ENCODE measurements around the gene TBC1D9B.

TBC1D9B gene

GRCh38 chr5:179820483-179821297 lies 87.0 kb downstream of the TBC1D9B start, which contains the start of gene SQSTM1:
Gene SQSTM1 (plus strand): TSS chr5:179820905. CDS start chr5:179820937, 32 bp downstream.
- Histone ChIP-seq H3K27ac (ENCODE audit: low read depth, low read length) (peak within 1 kb of the TSS; percentile 64), H3K79me2 (ENCODE audit: control insufficient read depth, low read length) (peaks cover 27% of the 10 kb centered on the region), H3K27me3 (ENCODE audit: control insufficient read depth, low read length) (no peaks in the 10 kb centered on the region), H3K4me2 (ENCODE audit: low read length) (peak within 1 kb of the TSS; percentile 98), H3K9me2 (replicated peaks; ENCODE audit: control insufficient read depth, low read length) (no peaks in the 10 kb centered on the region), H3K4me1 (ENCODE audit: control insufficient read depth, low read length) (peaks cover 37% of the 10 kb centered on the region), H3K9me3 (ENCODE audit: control insufficient read depth, insufficient read depth, low read length) (no peaks in the 10 kb centered on the region), H3K36me3 (ENCODE audit: control insufficient read depth, low read length) (peaks cover 35% of the 10 kb centered on the region), H3F3A (ENCODE audit: control insufficient read depth, insufficient read depth) (peaks cover 8% of the 10 kb centered on the region; the same call in 1 of the 2 replicates), H3K4me3 (ENCODE audit: low read length) (peak within 1 kb of the TSS; percentile 75), H4K20me1 (ENCODE audit: control insufficient read depth, insufficient read depth, low read depth, low read length) (peaks cover 12% of the 10 kb centered on the region; the same call in 1 of the 2 replicates)
- no peak for TF ChIP-seq EZH2phosphoT487 (IDR thresholded peaks at IDR 0.05; ENCODE audit: borderline replicate concordance, low read length)
- no peak for TF ChIP-seq CTCF (IDR thresholded peaks at IDR 0.05; ENCODE audit: low read depth, low read length, poor library complexity, severe bottlenecking)

- H3K4me1 ChIP-seq (ENCODE audit: control insufficient read depth, low read length), result peaks cover 37% of the 10 kb centered on the region
- peaks cover 27% of the 10 kb centered on the region for H3K79me2 ChIP-seq (ENCODE audit: control insufficient read depth, low read length)
- peak overlapping the region; percentile 98 for H3K4me2 ChIP-seq (ENCODE audit: low read length)
- H3K4me3 ChIP-seq (ENCODE audit: low read length), result peak overlapping the region; percentile 75
- H3K36me3 ChIP-seq (ENCODE audit: control insufficient read depth, low read length), result peaks cover 29% of the 10 kb centered on the region
- H4K20me1 ChIP-seq (ENCODE audit: control insufficient read depth, insufficient read depth, low read depth, low read length), result peaks cover 12% of the 10 kb centered on the region; the same call in 1 of the 2 replicates
- no peaks in the 10 kb centered on the region for H3K27me3 ChIP-seq (ENCODE audit: control insufficient read depth, low read length)
- H3K9me3 ChIP-seq (ENCODE audit: control insufficient read depth, insufficient read depth, low read length), result no peaks in the 10 kb centered on the region
- peaks cover 8% of the 10 kb centered on the region; the same call in 1 of the 2 replicates for H3F3A ChIP-seq (ENCODE audit: control insufficient read depth, insufficient read depth)
- H3K9me2 ChIP-seq (replicated peaks; ENCODE audit: control insufficient read depth, low read length), result no peaks in the 10 kb centered on the region
- H3K27ac ChIP-seq (ENCODE audit: low read depth, low read length), result peak overlapping the region; percentile 64
- TF ChIP-seq CTCF (IDR thresholded peaks at IDR 0.05; ENCODE audit: low read depth, low read length, poor library complexity, severe bottlenecking) (no peak), EZH2phosphoT487 (IDR thresholded peaks at IDR 0.05; ENCODE audit: borderline replicate concordance, low read length) (no peak)
Measured at GRCh38 chr5:179820127-179820482, 87.6 kb downstream of the TBC1D9B start.

- Histone ChIP-seq H3K36me3 (ENCODE audit: control insufficient read depth, low read length) (peaks cover 23% of the 10 kb centered on the region), H3K9me3 (ENCODE audit: control insufficient read depth, insufficient read depth, low read length) (no peaks in the 10 kb centered on the region), H3K4me2 (ENCODE audit: low read length) (peak overlapping the region; percentile 98), H3K9me2 (replicated peaks; ENCODE audit: control insufficient read depth, low read length) (no peaks in the 10 kb centered on the region), H3K27ac (ENCODE audit: low read depth, low read length) (peak overlapping the region; percentile 17), H3K4me1 (ENCODE audit: control insufficient read depth, low read length) (peaks cover 37% of the 10 kb centered on the region), H3K4me3 (ENCODE audit: low read length) (peak overlapping the region; percentile 75), H3F3A (ENCODE audit: control insufficient read depth, insufficient read depth) (peaks cover 8% of the 10 kb centered on the region; the same call in 1 of the 2 replicates), H3K27me3 (ENCODE audit: control insufficient read depth, low read length) (no peaks in the 10 kb centered on the region), H4K20me1 (ENCODE audit: control insufficient read depth, insufficient read depth, low read depth, low read length) (peaks cover 12% of the 10 kb centered on the region; the same call in 1 of the 2 replicates), H3K79me2 (ENCODE audit: control insufficient read depth, low read length) (peaks cover 27% of the 10 kb centered on the region)
- TF ChIP-seq EZH2phosphoT487 (IDR thresholded peaks at IDR 0.05; ENCODE audit: borderline replicate concordance, low read length) (no peak), CTCF (IDR thresholded peaks at IDR 0.05; ENCODE audit: low read depth, low read length, poor library complexity, severe bottlenecking) (no peak)
Measured at GRCh38 chr5:179819296-179820126, 88.2 kb downstream of the TBC1D9B start.

All from DOHH2 (cell line).